ENCODE data around the gene SYT9.

DNA sequence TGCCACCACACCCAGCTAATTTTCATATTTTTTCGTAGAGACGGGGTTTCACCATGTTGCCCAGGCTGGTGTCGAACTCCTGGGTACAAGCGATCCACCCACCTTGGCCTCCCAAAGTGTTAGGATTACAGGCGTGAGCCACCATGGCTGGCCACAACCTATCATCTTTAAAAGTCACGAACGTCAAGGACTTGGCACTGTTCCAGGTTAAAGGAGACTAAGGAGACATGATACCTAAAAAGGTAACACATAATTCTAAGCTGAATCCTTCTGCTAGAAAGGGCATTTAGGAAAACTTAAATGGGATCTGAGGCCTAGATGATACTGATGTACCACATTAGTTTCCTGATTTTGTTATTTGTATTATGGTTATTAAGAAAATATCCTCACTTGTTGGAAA lies 43.3 kb upstream of the SYT9 start:
- TF ChIP-seq ESRRA (IDR thresholded peaks at IDR 0.05; ENCODE audit: low read length): no peak
- TF ChIP-seq, protein P1, sequence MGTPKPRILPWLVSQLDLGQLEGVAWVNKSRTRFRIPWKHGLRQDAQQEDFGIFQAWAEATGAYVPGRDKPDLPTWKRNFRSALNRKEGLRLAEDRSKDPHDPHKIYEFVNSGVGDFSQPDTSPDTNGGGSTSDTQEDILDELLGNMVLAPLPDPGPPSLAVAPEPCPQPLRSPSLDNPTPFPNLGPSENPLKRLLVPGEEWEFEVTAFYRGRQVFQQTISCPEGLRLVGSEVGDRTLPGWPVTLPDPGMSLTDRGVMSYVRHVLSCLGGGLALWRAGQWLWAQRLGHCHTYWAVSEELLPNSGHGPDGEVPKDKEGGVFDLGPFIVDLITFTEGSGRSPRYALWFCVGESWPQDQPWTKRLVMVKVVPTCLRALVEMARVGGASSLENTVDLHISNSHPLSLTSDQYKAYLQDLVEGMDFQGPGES (IDR thresholded peaks at IDR 0.05): no peak
- TF ChIP-seq JUNB (IDR thresholded peaks at IDR 0.05): no peak
- no peak for TF ChIP-seq SRF (IDR thresholded peaks at IDR 0.05; ENCODE audit: low read depth in 2 of 2, low read length in 2 of 2)
- TF ChIP-seq NR2C1 (IDR thresholded peaks at IDR 0.05): no peak
- TF ChIP-seq RCOR1 (conservative IDR thresholded peaks at IDR 0.05; ENCODE audit: low read depth, low read length): no peak
- TF ChIP-seq TARDBP (IDR thresholded peaks at IDR 0.05; ENCODE audit: borderline replicate concordance): no peak
- TF ChIP-seq, protein P2, sequence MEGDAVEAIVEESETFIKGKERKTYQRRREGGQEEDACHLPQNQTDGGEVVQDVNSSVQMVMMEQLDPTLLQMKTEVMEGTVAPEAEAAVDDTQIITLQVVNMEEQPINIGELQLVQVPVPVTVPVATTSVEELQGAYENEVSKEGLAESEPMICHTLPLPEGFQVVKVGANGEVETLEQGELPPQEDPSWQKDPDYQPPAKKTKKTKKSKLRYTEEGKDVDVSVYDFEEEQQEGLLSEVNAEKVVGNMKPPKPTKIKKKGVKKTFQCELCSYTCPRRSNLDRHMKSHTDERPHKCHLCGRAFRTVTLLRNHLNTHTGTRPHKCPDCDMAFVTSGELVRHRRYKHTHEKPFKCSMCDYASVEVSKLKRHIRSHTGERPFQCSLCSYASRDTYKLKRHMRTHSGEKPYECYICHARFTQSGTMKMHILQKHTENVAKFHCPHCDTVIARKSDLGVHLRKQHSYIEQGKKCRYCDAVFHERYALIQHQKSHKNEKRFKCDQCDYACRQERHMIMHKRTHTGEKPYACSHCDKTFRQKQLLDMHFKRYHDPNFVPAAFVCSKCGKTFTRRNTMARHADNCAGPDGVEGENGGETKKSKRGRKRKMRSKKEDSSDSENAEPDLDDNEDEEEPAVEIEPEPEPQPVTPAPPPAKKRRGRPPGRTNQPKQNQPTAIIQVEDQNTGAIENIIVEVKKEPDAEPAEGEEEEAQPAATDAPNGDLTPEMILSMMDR (IDR thresholded peaks at IDR 0.05 in 2 of 3, conservative IDR thresholded peaks at IDR 0.05 in 1 of 3; ENCODE audit: control insufficient read depth in 2 of 3, extremely low read depth in 1 of 3, insufficient read depth in 1 of 3, low read depth in 3 of 3, low read length in 3 of 3): no peak

Data from GM12878 (cell line).